Prostate gland (tissue), 2 donors: ENCODE measurements around the gene EHD1.

Experiments used
- CTCF ChIP-seq, 4 experiments: fragments of 200-600 bp in 2 of 4; fragments of 450-650 bp in 2 of 4; sonication (generic) in 2 of 4; IDR thresholded peaks; 1 replicate in 3 of 4; 2 replicates in 1 of 4; pipeline ENCODE4 v1.5.1; 2016 to 2019; ENCODE audit warnings: antibody characterized with exemption in 4 of 4, mild to moderate bottlenecking in 2 of 4, moderate library complexity in 2 of 4
- POLR2A ChIP-seq: fragments of 450-650 bp; IDR thresholded peaks from one replicate; pipeline ENCODE4 v1.6.1; 2016; ENCODE audit warnings: antibody characterized with exemption, mild to moderate bottlenecking

- TF ChIP-seq CTCF (IDR thresholded peaks at IDR 0.05), result no peak
- no peak for TF ChIP-seq POLR2A
Observed at GRCh38 chr11:64855596-64856304, 22.7 kb downstream of the EHD1 start.
